Mesothelial cell of epicardium (in vitro differentiated cells): ENCODE results near the gene RAP1GAP2. TPM values are rescaled to one million over a fixed set of nuclear protein-coding genes. Genes with fewer than 3 reads are reported as not detected.

Experiments used
- DNase-seq, 2 experiments: peaks; one replicate each; pipeline ENCODE4 v3.0.0; 2021; ENCODE audit warnings: low spot score in 2 of 2; ENCODE audit not compliant: unreplicated experiment in 2 of 2
- H3K27ac Mint-ChIP-seq: 2 replicates; pipeline ENCODE4 v1.8.0; 2021; ENCODE audit warnings: mixed read lengths
- H3K27me3 Mint-ChIP-seq: 2 replicates; pipeline ENCODE4 v1.8.0; 2021; ENCODE audit warnings: low read depth, mixed read lengths
- H3K36me3 Mint-ChIP-seq: 2 replicates; pipeline ENCODE4 v1.8.0; 2021; ENCODE audit warnings: mixed read lengths
- H3K4me1 Mint-ChIP-seq: 2 replicates; pipeline ENCODE4 v1.8.0; 2021; ENCODE audit warnings: mixed read lengths
- H3K4me3 Mint-ChIP-seq: 2 replicates; pipeline ENCODE4 v1.8.0; 2021; ENCODE audit warnings: mild to moderate bottlenecking, moderate library complexity, mixed read lengths
- H3K9me3 Mint-ChIP-seq: 2 replicates; pipeline ENCODE4 v1.8.0; 2021; ENCODE audit warnings: mixed read lengths
- CTCF ChIP-seq: fragments of 200-600 bp; sonication (generic); IDR thresholded peaks from one replicate; pipeline ENCODE4 v1.5.0; 2021; ENCODE audit warnings: antibody characterized with exemption; ENCODE audit not compliant: unreplicated experiment
- total RNA-seq: library from RNA; stranded (reverse); gene quantifications from 3 replicates; pipeline ENCODE4 v1.2.1, GENCODE V29; 2021

RAP1GAP2 gene
- total RNA-seq, 1 donor from 2014 or later: 7.1 TPM

GRCh38 chr17:2939714-2940351 is 143.6 kb downstream of the RAP1GAP2 start:
- Mint-ChIP-seq H3K27me3 (no peaks in the 10 kb centered on the region), H3K36me3 (no peaks in the 10 kb centered on the region), H3K27ac (no peak overlapping the region), H3K9me3 (no peaks in the 10 kb centered on the region), H3K4me1 (peaks cover 5% of the 10 kb centered on the region), H3K4me3 (no peak overlapping the region)
- TF ChIP-seq CTCF: no peak
- DNase-seq: no peak

- Mint-ChIP-seq H3K27ac (no peak overlapping the region), H3K9me3 (no peaks in the 10 kb centered on the region), H3K4me3 (no peak overlapping the region), H3K4me1 (peaks cover 5% of the 10 kb centered on the region), H3K36me3 (no peaks in the 10 kb centered on the region), H3K27me3 (no peaks in the 10 kb centered on the region)
- no peak for DNase-seq
- TF ChIP-seq CTCF: no peak
Observed at GRCh38 chr17:2940352-2940751, 144.1 kb downstream of the RAP1GAP2 start.

- Mint-ChIP-seq H3K9me3 (no peaks in the 10 kb centered on the region), H3K27ac (no peak overlapping the region)
- DNase-seq: no peak
Observed at GRCh38 chr17:2943981-2944380, 147.7 kb downstream of the RAP1GAP2 start.

GRCh38 chr17:2945299-2945698 is 149.1 kb downstream of the RAP1GAP2 start:
- H3K4me3 Mint-ChIP-seq: no peak overlapping the region
- no peak for DNase-seq
- H3K9me3 Mint-ChIP-seq: no peaks in the 10 kb centered on the region
- H3K27me3 Mint-ChIP-seq: peaks cover 3% of the 10 kb centered on the region
- TF ChIP-seq CTCF: no peak
- H3K4me1 Mint-ChIP-seq: no peaks in the 10 kb centered on the region
- H3K36me3 Mint-ChIP-seq: no peaks in the 10 kb centered on the region
- H3K27ac Mint-ChIP-seq: no peak overlapping the region

More at GRCh38 chr17:2943981-2944380, 147.7 kb downstream of the RAP1GAP2 start:
- no peak overlapping the region for H3K4me3 Mint-ChIP-seq
- H3K36me3 Mint-ChIP-seq: no peaks in the 10 kb centered on the region
- TF ChIP-seq CTCF: no peak
- H3K4me1 Mint-ChIP-seq: peaks cover 5% of the 10 kb centered on the region
- peaks cover 3% of the 10 kb centered on the region for H3K27me3 Mint-ChIP-seq

GRCh38 chr17:2946144-2946543 is 149.9 kb downstream of the RAP1GAP2 start:
- no peaks in the 10 kb centered on the region for H3K36me3 Mint-ChIP-seq
- no peak overlapping the region for H3K27ac Mint-ChIP-seq
- no peak for TF ChIP-seq CTCF
- no peak for DNase-seq
- H3K4me3 Mint-ChIP-seq: no peak overlapping the region
- H3K9me3 Mint-ChIP-seq: no peaks in the 10 kb centered on the region
- H3K27me3 Mint-ChIP-seq: peaks cover 3% of the 10 kb centered on the region
- H3K4me1 Mint-ChIP-seq: no peaks in the 10 kb centered on the region

GRCh38 chr17:2947588-2947950 is 151.3 kb downstream of the RAP1GAP2 start:
- no peak overlapping the region for H3K27ac Mint-ChIP-seq
- no peak for DNase-seq

More at GRCh38 chr17:2947588-2947950, 151.3 kb downstream of the RAP1GAP2 start:
- H3K27me3 Mint-ChIP-seq: peaks cover 3% of the 10 kb centered on the region
- no peaks in the 10 kb centered on the region for H3K4me1 Mint-ChIP-seq
- H3K9me3 Mint-ChIP-seq: no peaks in the 10 kb centered on the region
- H3K4me3 Mint-ChIP-seq: no peak overlapping the region
- no peaks in the 10 kb centered on the region for H3K36me3 Mint-ChIP-seq
- TF ChIP-seq CTCF: no peak
